ENCODE results near the gene SLC35F5.
A peak's percentile ranks its signal among the peaks of the same experiment; 100 is the strongest.

The SLC35F5 gene

GRCh38 chr2:113756355-113757137 is at the start of gene SLC35F5:
Gene SLC35F5, minus strand, starts transcription at chr2:113756642. Its CDS starts 233 bp downstream, at chr2:113756409.
- TF ChIP-seq CTCF (IDR thresholded peaks at IDR 0.05; ENCODE audit: low read depth, low read length) = no peak
- peak within 1 kb of the TSS; percentile 92 for H3K4me3 ChIP-seq (ENCODE audit: low read depth, low read length)

GRCh38 chr2:113799375-113799774 is 42.9 kb upstream of the SLC35F5 start:
- no peak for TF ChIP-seq CTCF (IDR thresholded peaks at IDR 0.05; ENCODE audit: low read depth, low read length)
- no peak overlapping the region for H3K4me3 ChIP-seq (ENCODE audit: low read depth, low read length)

- TF ChIP-seq CTCF (IDR thresholded peaks at IDR 0.05; ENCODE audit: low read depth, low read length) = no peak
- H3K4me3 ChIP-seq (ENCODE audit: low read depth, low read length) = no peak overlapping the region
Measured at GRCh38 chr2:113797237-113797636, 40.8 kb upstream of the SLC35F5 start.

- H3K4me3 ChIP-seq (ENCODE audit: low read depth, low read length) = no peak overlapping the region
- TF ChIP-seq CTCF (IDR thresholded peaks at IDR 0.05; ENCODE audit: low read depth, low read length) = no peak
Measured at GRCh38 chr2:113796592-113797175, 40.2 kb upstream of the SLC35F5 start.

- no peak for TF ChIP-seq CTCF (IDR thresholded peaks at IDR 0.05; ENCODE audit: low read depth, low read length)
- no peak overlapping the region for H3K4me3 ChIP-seq (ENCODE audit: low read depth, low read length)
Measured at GRCh38 chr2:113795405-113795920, 39.0 kb upstream of the SLC35F5 start.

GRCh38 chr2:113791697-113792590 is 35.5 kb upstream of the SLC35F5 start:
- peak overlapping the region; percentile 43 for H3K4me3 ChIP-seq (ENCODE audit: low read depth, low read length)

More at GRCh38 chr2:113791697-113792590, 35.5 kb upstream of the SLC35F5 start:
- TF ChIP-seq CTCF (IDR thresholded peaks at IDR 0.05; ENCODE audit: low read depth, low read length) = no peak

Data from WI38 (cell line).